Erythroblast (primary cell): ENCODE data around the gene KRI1.

Source experiments
- GATA1 ChIP-seq: IDR thresholded peaks from 2 replicates; pipeline ENCODE4 v1.6.1; 2011; ENCODE audit warnings: low read depth, mild to moderate bottlenecking, control low read depth, low read length, moderate library complexity
- POLR2A ChIP-seq: IDR thresholded peaks from 2 replicates; pipeline ENCODE4 v1.6.1; 2011; ENCODE audit warnings: mild to moderate bottlenecking, low read length

- TF ChIP-seq POLR2A (no peak), GATA1 (no peak)
Observed at GRCh38 chr19:10544753-10545251, 21.0 kb downstream of the KRI1 start.
